HFF-Myc (cell line): ENCODE measurements around the gene ZMYND8.

Experiments
- DNase-seq: peaks from one replicate; pipeline ENCODE4 v3.0.0-alpha.2; 2011; ENCODE audit warnings: low read depth; ENCODE audit errors: extremely low read depth
- H3K4me3 ChIP-seq: replicated peaks from 2 replicates; pipeline ENCODE4 v1.5.1; 2011; ENCODE audit warnings: low read depth, mild to moderate bottlenecking, control low read depth, low read length
- TF ChIP-seq, protein P1 (sequence below): IDR thresholded peaks from 2 replicates; pipeline ENCODE4 v1.5.1; 2012; ENCODE audit warnings: mild to moderate bottlenecking, low read depth, low read length, control low read depth; ENCODE audit errors: missing control alignments

ZMYND8 gene

GRCh38 chr20:47350691-47351545 lies 5.6 kb downstream of the ZMYND8 start:
- DNase-seq: no peak
- TF ChIP-seq, protein P1, sequence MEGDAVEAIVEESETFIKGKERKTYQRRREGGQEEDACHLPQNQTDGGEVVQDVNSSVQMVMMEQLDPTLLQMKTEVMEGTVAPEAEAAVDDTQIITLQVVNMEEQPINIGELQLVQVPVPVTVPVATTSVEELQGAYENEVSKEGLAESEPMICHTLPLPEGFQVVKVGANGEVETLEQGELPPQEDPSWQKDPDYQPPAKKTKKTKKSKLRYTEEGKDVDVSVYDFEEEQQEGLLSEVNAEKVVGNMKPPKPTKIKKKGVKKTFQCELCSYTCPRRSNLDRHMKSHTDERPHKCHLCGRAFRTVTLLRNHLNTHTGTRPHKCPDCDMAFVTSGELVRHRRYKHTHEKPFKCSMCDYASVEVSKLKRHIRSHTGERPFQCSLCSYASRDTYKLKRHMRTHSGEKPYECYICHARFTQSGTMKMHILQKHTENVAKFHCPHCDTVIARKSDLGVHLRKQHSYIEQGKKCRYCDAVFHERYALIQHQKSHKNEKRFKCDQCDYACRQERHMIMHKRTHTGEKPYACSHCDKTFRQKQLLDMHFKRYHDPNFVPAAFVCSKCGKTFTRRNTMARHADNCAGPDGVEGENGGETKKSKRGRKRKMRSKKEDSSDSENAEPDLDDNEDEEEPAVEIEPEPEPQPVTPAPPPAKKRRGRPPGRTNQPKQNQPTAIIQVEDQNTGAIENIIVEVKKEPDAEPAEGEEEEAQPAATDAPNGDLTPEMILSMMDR: no peak
- peak overlapping the region; percentile 53 for H3K4me3 ChIP-seq

DNA sequence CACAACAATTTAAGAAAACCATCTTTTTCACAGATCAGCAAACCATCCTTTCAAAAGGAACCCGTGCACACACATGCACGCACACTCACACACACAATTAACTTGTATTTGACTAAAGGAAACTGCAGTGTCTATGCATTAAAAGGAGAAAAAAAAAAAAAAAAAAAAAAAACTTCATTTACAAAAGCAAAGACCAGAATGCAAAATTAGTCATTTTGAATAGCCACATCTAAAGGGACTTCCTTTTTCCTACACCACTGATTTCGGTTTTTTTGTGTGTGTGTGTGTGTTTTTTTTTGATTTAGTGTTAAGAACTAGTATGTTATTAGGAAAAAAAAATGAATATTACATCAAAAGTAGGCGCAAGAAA lies 6.3 kb downstream of the ZMYND8 start:
- peak overlapping the region; percentile 8 for H3K4me3 ChIP-seq
- TF ChIP-seq, protein P1: no peak
- no peak for DNase-seq

GRCh38 chr20:47349365-47350180 lies 6.9 kb downstream of the ZMYND8 start:
- DNase-seq: no peak
- H3K4me3 ChIP-seq: peak overlapping the region; percentile 8
- TF ChIP-seq, protein P1: no peak

DNA sequence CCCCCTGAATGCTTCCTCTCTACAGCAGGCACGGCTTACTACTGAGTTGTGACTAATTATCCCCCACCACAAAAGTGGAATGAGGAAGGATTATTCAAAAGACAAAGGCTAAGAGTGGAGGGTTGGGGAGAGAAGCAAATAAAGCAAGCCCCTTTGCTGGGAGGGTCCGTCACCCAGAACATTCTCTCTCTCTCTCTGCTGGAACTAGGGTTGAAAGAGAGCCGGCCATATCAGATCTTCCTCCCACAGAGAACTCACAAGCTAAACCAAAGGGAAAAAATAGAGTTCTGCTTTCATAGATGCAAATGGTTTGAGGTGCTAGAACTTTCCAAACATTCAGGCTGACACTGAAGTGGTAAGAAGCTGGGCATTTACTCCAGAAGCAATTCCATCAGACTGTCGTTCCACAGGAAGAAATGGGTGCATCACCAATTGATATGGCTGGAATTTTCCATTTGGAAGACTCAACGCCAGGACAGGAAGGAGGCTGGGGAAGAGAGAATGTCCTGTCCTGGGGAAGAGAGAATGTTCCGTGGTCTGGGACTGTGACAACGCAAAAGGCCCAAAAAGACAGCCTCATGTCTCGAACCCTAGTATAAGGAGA lies 7.9 kb downstream of the ZMYND8 start:
- no peak for DNase-seq
- TF ChIP-seq, protein P1: no peak
- H3K4me3 ChIP-seq: no peak overlapping the region

DNA sequence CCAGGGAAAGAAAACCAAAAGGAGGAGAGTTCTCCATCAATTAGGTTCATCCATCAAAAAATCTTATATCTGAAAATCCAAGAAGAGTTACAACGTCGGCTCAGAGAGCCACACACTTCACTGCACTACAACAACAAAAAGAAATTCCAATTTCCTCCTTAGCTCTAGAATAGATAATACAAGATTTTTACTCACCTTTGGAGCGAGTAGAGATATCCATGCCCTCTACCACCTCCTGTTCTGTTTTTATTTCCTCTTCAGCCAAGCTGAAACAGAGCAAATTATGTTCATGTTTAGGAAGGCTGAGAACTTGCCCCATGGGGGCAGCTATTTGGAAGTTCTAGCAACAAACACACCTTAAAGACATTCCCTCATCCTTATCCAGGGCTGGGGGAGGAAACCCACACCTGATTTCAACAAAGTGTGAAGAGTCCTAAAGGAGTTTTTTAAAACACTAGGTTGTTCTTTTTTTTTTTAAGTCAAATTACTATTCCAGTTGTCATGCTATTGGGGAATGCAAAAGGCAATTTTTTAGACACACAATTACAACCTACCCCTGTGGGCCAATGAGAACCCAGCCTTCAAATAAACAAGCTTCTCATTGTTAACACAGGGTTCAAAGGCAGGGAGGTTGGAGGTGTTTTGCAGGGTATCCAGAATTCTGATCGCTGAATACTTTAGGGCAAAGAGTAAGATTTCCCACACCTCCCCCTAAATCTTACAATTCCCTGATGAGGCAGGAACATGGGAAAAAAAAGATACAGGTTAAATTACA lies 8.7 kb downstream of the ZMYND8 start:
- TF ChIP-seq, protein P1: no peak
- no peak overlapping the region for H3K4me3 ChIP-seq
- no peak for DNase-seq

DNA sequence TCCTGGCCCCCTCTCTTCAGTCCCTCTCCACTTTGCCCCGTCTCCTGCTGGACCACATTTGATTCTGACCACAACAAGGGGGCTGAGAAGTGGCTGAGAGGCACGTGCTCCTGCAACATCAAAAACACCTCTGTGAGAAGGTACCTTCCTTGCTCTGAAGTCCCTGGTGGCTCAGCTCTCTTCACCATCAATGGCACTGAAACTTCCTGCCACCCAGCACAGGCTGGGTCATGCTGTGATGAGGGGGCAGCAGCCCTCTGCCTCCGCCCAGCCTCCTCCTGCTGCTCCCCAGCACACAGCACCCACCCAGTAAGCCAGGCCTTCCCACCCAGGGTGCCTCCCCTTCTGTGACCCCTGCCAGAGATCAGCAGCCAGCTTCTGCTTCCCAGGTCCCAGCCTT lies 10.3 kb downstream of the ZMYND8 start:
- H3K4me3 ChIP-seq: no peak overlapping the region
- TF ChIP-seq, protein P1: no peak
- no peak for DNase-seq
